ENCODE measurements around the gene ACAD10.
A peak's percentile ranks its signal among the peaks of the same experiment; 100 is the strongest.
"Not testable (repeated sequence)": the region's sequence is repeated elsewhere in the genome, so short reads cannot be mapped to it uniquely, and the experiment has no call there.

Gene ACAD10

GRCh38 chr12:111685811-111686573, at the start of gene ACAD10, which contains the start of gene BRAP:
TSS of gene ACAD10 (plus strand) at chr12:111686053. CDS start at chr12:111692710, 6,657 bp downstream.
TSS of gene BRAP (minus strand) at chr12:111685956. CDS start at chr12:111685792, 164 bp downstream.
- no peak for TF ChIP-seq JUND (IDR thresholded peaks at IDR 0.05; ENCODE audit: low read depth)
- DNase-seq (ENCODE audit: low read depth in 1 of 2, low spot score in 1 of 2) = peak; percentile 96 to 97
- in situ Hi-C loops (cut with HindIII; ENCODE audit: low pct_unique_long_range_greater_than_20kb, low sequenced_read_pairs) = no loop called here

DNA sequence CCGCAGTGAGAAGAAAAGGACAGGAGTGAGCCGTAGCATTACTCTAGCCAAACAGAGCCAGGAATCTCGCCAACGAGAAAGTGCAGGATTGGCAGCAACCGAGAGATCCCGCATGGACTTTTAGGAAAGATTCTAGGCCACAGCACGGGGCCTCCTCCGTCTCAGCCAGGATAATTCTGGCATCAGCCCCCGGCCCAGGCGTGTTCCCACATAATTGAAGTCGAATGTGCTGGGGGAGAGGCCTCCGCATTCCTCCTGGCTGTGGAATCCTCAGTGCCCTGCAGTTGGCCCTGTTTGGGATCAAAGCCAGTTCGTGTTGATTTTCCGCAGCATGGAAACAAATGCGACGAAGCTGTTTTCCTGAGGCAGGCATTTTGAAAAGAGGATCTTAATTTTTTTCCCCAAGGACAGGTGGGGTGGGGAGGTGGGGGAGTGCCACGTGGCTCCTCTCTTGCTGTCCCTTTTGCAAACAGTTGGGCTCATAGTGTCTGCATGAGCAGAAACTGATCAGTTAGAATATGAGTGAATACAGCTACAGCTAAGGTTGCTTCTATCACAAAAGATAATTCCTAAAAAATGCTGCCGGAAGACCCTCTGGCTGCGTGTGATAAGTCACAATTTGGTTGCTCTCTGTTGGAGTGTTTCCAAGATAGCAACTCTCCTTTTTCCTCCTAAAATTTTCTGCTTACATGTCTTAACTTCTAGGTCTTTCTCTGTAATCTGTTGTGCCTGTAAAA, 49.5 kb upstream of the ACAD10 start:
- in situ Hi-C loops (cut with HindIII; ENCODE audit: low pct_unique_long_range_greater_than_20kb, low sequenced_read_pairs) = no loop called here
- no peak for DNase-seq (ENCODE audit: low read depth in 1 of 2, low spot score in 1 of 2)
- TF ChIP-seq JUND (IDR thresholded peaks at IDR 0.05; ENCODE audit: low read depth) = no peak

DNA sequence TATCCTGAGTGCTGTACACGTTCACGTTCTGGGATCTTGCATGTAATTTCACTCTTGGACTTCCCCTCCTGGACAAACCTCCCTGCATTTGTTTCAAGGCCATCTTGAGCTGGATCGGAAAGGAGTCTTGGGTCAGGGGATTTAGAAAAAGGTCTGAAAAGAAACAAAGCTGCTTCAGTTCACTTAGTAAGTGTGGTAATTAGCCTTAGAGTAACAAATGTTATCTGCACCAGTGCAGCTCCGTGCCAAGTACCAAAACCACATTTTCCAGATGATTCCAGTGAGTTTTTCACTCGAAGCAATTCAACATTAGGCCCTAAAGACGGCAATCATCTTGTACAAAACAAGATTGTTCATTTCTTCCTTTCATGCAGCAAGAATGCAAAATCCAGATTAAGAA, 47.3 kb upstream of the ACAD10 start:
- DNase-seq (ENCODE audit: low read depth in 1 of 2, low spot score in 1 of 2) = no peak
- no peak for TF ChIP-seq JUND (IDR thresholded peaks at IDR 0.05; ENCODE audit: low read depth)
- in situ Hi-C loops (cut with HindIII; ENCODE audit: low pct_unique_long_range_greater_than_20kb, low sequenced_read_pairs) = no loop called here

- no peak for TF ChIP-seq JUND (IDR thresholded peaks at IDR 0.05; ENCODE audit: low read depth)
- in situ Hi-C loops (cut with HindIII; ENCODE audit: low pct_unique_long_range_greater_than_20kb, low sequenced_read_pairs) = no loop called here
- DNase-seq (ENCODE audit: low read depth in 1 of 2, low spot score in 1 of 2) = no peak
Measured at GRCh38 chr12:111640506-111640905, 45.3 kb upstream of the ACAD10 start.

- DNase-seq (ENCODE audit: low read depth in 1 of 2, low spot score in 1 of 2) = no peak
- no peak for TF ChIP-seq JUND (IDR thresholded peaks at IDR 0.05; ENCODE audit: low read depth)
- in situ Hi-C loops (cut with HindIII; ENCODE audit: low pct_unique_long_range_greater_than_20kb, low sequenced_read_pairs) = no loop called here
Measured at GRCh38 chr12:111642681-111643426, 43.0 kb upstream of the ACAD10 start.

- TF ChIP-seq JUND (IDR thresholded peaks at IDR 0.05; ENCODE audit: low read depth) = no peak
- peak in 1 of 2 experiments; percentile 24 for DNase-seq (ENCODE audit: low read depth in 1 of 2, low spot score in 1 of 2)
Measured at GRCh38 chr12:111643427-111643826, 42.4 kb upstream of the ACAD10 start.

GRCh38 chr12:111645433-111645832, 40.4 kb upstream of the ACAD10 start:
- peak; percentile 81 for TF ChIP-seq JUND (IDR thresholded peaks at IDR 0.05; ENCODE audit: low read depth)
- in situ Hi-C loops (cut with HindIII; ENCODE audit: low pct_unique_long_range_greater_than_20kb, low sequenced_read_pairs) = no loop called here
- DNase-seq (ENCODE audit: low read depth in 1 of 2, low spot score in 1 of 2) = peak; percentile 52 to 93

More at GRCh38 chr12:111643427-111643826, 42.4 kb upstream of the ACAD10 start:
- in situ Hi-C loops (cut with HindIII; ENCODE audit: low pct_unique_long_range_greater_than_20kb, low sequenced_read_pairs) = no loop called here

DNA sequence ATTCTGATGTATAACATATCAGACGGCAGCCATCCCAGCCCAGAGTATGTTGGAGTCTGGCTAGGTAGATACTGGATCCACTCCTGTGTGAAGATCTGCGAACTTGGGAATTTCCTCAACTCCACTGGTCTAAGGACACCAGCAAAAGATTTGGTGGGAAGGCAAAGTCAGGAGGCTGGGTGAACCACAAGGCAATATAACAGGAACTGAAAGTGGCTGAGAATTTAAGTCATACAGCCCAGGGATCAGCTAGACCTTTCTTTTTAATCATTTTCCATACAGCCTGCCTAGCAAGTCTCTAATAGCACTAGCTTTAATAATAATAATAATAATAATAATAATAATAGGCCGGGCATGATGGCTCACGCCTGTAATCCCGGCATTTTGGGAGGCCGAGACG, 34.9 kb upstream of the ACAD10 start:
- no peak for DNase-seq (ENCODE audit: low read depth in 1 of 2, low spot score in 1 of 2)
- no peak for TF ChIP-seq JUND (IDR thresholded peaks at IDR 0.05; ENCODE audit: low read depth)
- in situ Hi-C loops (cut with HindIII; ENCODE audit: low pct_unique_long_range_greater_than_20kb, low sequenced_read_pairs) = no loop called here

DNA sequence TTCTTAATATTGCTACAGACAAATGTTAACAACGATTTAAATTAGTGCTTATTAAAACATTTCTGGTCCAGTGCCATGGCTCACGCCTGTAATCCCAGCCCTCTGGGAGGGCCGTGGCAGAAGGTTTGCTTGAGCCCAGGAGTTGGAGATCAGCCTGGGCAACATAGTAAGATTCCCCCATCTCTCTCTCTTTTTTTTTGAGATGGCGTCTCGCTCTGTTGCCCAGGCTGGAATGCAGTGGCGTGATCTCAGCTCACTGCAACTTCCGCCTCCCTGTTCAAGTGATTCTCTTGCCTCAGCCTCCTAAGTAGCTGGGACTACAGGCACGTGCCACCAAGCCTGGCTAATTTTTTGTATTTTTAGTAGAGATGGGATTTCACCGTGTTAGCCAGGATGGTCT, 33.3 kb upstream of the ACAD10 start:
- in situ Hi-C loops (cut with HindIII; ENCODE audit: low pct_unique_long_range_greater_than_20kb, low sequenced_read_pairs); DNase-seq (ENCODE audit: low read depth in 1 of 2, low spot score in 1 of 2): not testable (repeated sequence)

GRCh38 chr12:111653596-111653995, 32.3 kb upstream of the ACAD10 start:
- no peak for TF ChIP-seq JUND (IDR thresholded peaks at IDR 0.05; ENCODE audit: low read depth)
- DNase-seq (ENCODE audit: low read depth in 1 of 2, low spot score in 1 of 2) = no peak
- in situ Hi-C loops (cut with HindIII; ENCODE audit: low pct_unique_long_range_greater_than_20kb, low sequenced_read_pairs) = no loop called here

- no peak for TF ChIP-seq JUND (IDR thresholded peaks at IDR 0.05; ENCODE audit: low read depth)
- in situ Hi-C loops (cut with HindIII; ENCODE audit: low pct_unique_long_range_greater_than_20kb, low sequenced_read_pairs) = no loop called here
- no peak for DNase-seq (ENCODE audit: low read depth in 1 of 2, low spot score in 1 of 2)
Measured at GRCh38 chr12:111655356-111655755, 30.5 kb upstream of the ACAD10 start.

- DNase-seq (ENCODE audit: low read depth in 1 of 2, low spot score in 1 of 2) = no peak
- no peak for TF ChIP-seq JUND (IDR thresholded peaks at IDR 0.05; ENCODE audit: low read depth)
- in situ Hi-C loops (cut with HindIII; ENCODE audit: low pct_unique_long_range_greater_than_20kb, low sequenced_read_pairs) = no loop called here
Measured at GRCh38 chr12:111656016-111656415, 29.8 kb upstream of the ACAD10 start.

All from T47D (cell line).